Measurements from ENCODE around the gene PCOLCE2.

The PCOLCE2 gene

DNA sequence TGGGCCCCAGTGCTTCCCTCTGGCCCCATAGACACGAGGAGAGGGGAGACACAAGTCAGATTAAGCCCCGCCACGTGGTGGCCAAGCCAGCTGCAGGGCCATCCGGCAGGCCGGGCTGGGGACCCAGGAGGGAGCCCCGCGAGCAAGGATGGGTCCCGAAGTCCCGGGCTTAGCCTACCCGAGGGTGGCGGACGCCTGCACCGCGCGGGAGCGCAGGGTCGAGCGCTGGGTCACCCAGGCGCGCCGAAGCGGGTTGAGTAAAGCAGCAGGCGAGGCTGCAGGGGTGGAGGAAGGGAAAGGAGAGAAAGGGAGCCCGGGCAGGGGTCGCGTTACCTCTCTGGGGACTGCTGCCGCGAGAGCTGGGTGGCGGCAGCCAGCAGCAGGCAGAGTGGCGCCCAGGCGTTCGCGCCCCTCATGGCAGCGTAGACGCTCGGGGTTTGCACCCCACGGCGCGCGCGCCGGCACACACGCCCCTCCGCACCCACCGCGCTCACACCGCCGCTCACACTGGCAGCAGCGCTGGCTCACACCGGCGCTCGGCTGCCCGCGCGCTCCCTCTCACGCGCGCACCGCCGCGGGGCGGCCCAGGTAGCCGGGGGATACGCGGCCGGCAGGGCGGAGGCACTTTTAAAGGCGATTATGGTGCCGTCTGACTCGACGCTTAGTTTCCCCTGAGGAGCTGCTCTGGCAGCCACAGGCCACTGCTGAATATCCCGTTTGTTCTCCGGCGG lies at the start of gene PCOLCE2:
PCOLCE2 (minus strand) TSS at position 603 of the 731 bp plus-strand sequence; CDS start at position 416, 187 bp downstream.
- DNase-seq, result peak; percentile 10

DNA sequence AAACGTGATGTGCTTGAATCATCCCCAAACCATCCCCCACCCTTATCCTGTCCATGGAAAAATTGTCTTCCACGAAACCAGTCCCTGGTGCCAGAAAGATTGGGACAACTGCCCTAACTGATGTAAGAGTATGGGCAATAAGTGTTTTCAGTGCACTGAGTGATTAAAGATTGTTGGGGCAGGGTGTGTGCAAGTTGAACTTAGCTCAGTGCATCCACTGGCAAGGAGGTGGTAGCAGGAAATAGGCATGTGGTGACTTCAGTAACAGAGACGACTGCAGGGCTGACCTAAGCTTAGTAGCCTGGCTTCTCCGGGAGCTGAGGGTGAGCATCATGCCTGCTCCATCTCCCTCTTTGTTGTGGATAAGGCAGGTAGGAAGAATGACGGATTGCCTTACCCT lies 47.1 kb upstream of the PCOLCE2 start:
- no peak for DNase-seq

- no peak for DNase-seq
Observed at GRCh38 chr3:142934887-142935269, 46.0 kb upstream of the PCOLCE2 start.

DNA sequence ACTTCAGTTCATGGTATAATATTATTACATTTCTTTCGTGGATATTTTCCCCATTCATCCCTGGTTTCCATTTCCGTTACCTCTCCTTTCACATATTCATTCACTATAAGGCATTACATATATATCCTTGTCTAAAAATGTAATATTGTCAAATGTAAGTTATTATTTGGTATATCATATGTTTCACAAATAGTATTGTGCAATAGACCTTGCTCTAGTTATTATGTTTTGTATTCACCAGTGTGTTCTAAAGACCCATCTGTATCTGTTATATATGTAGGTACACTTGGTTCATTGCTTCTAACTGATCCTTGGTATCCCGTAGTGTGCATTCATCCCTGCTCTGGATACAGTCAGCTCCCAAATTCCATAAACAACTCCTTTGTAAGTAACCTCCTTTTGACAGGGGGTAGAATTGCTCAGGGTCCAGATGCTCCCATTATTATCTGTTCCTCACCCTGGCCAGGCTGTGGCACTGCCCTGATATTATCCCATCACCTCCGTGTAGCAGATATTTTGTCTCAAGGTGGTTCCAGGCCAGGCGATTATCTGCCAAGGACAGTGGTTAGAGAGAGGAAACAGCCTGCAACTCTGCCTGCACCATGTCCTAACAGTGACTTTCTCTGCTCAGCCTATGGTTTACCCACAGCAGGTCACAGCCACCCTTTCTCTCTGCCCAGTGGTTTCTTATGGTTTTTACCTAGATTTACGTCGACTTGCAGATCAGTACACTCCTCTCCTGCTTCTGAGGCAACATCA lies 45.4 kb upstream of the PCOLCE2 start:
- no peak for DNase-seq

GRCh38 chr3:142931222-142931621 lies 42.3 kb upstream of the PCOLCE2 start:
- DNase-seq, result no peak

- no peak for DNase-seq
Observed at GRCh38 chr3:142930463-142930862, 41.6 kb upstream of the PCOLCE2 start.

DNA sequence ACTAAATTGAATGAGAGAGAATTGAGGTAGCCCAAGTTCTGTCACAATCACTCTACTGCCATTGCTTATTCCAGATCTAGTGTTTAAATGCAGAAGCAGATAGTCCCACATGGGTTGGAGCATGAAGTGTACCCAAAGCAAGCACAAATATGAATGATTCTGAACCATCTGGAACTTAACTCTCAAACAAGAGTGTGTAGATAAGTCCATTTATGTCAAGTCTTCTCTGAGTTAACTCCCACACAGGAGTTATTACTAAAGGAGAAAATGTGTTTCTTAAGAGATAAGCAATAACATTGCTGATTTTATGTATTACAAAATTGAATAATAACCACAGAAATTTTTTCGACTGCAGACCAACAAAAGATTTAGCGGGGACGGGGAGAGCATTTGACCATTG lies 41.0 kb upstream of the PCOLCE2 start:
- DNase-seq, result no peak

DNA sequence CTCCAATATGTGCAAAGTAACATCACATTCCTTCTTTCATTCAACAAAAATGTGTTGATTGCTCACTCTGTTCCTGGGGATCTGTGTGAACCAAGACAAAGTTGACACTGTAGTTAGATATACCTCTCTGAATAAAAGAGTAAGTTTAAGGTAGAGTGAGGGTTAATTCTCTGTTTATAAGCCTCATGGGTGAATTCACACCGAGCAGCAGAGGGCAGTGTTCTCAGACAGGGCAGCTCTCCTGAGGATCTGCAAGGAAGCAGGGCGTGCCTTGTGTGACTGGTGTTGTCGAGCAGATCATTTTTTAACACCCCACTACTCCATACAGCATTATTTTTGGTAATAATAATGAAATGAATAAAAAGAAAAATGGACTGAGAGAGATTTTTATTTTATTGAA lies 40.2 kb upstream of the PCOLCE2 start:
- DNase-seq, result peak; percentile 28

DNA sequence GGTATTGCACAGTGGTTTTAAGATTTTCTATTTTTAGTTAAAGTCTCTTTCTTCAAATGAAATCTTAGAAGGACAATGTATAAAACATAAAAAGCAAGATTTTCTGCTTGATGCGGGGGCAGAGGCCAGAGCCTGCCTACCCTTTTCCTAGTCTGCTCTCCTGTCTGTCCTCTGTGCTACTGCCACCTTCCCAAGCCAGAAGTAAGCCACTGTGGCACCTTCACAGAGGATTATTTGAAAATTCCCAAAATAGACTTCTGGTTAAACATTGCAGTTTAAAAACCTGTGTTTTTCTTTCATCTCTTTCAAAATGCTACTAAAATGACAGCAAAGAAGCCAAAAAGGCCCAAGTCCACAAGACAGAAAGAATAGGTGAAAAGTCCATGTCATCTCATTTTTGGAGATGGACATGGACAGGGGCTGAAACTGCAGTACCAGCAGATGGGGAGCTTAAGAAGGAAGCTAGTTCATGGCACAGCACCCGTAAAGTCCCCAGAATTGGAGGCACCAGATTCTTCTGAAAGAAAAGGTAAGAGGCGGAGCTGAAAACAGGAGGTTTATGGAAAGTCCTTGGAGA lies 37.6 kb upstream of the PCOLCE2 start:
- no peak for DNase-seq

DNA sequence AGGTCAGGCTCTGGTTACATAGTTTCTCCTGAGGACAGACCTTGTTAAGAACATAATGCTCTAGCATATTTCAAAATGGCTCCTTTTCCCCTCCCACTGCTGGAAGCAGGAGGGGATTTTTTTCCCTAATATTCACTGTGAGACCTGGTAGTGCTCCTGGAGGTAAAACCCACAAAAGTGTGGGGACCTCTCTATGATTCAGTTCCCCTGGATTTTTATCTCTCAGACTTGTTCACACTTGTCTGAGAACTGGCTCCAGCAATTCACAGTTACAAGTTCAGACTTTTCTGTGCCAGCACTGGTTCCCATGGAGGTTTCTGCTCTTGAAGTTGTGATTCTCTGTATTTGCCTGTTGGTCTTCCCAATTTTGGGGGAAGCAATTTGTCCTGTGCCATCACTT lies 36.3 kb upstream of the PCOLCE2 start:
- no peak for DNase-seq

DNA sequence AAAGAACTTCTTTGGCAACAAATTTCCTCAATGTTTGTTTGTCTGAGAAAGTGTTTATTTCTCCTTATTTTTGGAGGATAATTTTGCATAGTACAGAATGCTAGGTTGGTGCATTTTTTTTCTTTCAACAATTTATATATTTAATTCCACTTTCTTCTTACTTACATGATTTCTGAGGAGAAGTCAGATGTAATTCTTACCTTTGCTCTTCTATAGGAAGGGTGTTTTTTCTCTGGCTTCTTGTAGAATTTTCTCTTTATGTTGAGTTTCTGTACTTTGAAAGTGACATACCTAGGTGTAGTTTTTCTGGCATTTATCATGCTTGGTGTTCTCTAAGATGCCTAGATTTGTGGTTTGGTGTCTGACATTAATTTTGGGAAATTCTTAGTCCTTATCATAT lies 34.8 kb upstream of the PCOLCE2 start:
- DNase-seq, result no peak

GRCh38 chr3:142916605-142917004 lies 27.7 kb upstream of the PCOLCE2 start:
- DNase-seq, result no peak

DNA sequence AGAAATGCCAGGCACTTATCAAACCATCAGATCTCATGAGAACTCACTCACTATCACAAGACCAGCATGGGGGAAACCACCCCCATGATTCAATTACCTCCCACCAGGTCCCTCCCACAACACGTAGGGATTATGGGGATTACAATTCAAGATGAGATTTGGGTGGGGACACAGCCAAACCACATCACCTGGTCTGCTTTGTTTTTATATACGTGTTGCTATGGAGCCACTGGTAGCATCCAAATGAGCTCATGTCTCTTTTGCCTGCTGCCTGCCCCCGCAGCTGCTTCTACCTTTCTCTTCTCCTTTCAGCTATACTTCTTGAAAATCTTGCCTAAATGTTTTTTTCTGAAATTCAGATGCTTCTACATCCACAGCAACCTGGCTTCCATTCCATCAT lies 26.8 kb upstream of the PCOLCE2 start:
- no peak for DNase-seq

DNA sequence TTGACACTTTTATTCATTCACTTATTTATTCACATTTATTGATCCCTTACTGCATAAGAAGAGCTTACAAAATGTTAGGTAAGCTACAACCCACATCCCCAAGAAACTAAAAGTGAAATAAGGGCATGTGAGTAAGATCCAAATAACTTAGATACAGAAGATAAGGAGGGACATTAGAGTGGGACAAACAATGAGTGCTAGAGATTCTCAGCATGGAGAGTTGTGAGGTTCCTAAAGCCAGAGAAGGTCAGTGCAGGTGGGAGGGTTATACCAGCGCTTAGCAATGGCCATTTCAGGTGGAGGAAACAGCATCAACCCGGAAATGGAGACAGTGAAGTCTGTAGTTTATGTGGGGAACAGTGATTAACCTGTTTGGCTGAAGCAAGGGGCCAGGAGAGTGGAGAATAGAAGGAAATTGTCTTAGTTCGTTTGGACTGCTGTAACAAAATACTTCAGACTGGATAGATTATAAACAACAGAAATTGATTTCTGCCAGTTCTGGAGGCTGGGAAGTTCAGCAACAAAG lies 25.5 kb upstream of the PCOLCE2 start:
- DNase-seq, result no peak

DNA sequence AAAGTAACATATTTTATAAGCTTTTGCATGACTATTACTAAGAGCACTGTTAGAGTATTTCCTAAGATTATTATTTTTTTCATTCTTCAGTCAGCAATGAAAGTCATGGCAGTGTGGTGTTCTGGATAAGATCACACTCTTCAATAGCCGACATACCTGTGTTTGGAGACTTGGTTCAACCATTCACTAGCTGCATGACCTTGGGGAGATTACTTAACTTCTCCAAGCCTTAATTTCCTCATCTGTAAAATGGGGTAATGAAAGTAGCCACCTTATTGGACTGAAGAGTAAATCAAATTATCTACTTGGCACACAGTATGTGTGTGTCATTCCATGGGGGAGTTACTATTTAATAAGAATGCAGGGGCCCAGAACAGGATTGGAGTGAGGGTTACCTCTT lies 24.5 kb upstream of the PCOLCE2 start:
- no peak for DNase-seq

GRCh38 chr3:142912402-142913172 lies 23.7 kb upstream of the PCOLCE2 start:
- DNase-seq, result no peak

DNA sequence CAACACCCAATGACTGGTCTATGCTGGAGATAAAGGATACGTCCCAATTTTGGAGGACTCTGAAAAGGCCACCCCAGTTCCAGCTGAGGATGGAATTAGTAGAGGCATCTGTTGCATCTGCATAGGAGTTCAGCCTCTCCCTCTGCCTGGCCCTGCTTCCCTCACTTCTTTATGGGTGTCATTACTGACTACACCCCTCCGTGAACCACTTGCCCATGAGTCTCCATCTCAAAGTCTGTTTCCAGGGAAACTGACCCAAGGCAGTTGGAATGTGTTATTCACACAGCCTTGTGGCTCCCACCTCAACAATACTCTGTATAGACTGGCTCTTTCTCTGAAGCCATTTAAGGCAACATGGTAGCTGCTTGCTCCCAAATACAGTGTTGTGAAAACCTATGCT lies 21.4 kb upstream of the PCOLCE2 start:
- no peak for DNase-seq

GRCh38 chr3:142909282-142909681 lies 20.4 kb upstream of the PCOLCE2 start:
- DNase-seq, result no peak

DNA sequence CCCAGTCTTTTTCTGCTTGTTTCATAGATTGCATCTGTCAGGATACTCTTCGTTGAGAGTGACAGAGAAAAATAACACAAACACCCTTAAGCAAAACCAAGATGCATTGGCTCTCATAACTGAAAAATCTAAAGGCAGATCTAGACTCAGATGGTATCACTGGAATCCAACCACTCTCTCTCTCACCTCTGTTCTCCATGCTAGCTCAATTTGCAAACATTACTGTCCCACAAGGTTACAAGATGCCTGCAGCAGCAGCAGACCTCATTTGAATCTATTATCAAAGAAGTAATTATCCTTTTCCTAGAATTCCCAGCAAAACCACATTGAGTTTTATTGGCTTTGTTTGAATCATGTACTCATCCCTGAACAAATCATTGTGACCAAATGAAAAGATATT lies 19.1 kb upstream of the PCOLCE2 start:
- no peak for DNase-seq

DNA sequence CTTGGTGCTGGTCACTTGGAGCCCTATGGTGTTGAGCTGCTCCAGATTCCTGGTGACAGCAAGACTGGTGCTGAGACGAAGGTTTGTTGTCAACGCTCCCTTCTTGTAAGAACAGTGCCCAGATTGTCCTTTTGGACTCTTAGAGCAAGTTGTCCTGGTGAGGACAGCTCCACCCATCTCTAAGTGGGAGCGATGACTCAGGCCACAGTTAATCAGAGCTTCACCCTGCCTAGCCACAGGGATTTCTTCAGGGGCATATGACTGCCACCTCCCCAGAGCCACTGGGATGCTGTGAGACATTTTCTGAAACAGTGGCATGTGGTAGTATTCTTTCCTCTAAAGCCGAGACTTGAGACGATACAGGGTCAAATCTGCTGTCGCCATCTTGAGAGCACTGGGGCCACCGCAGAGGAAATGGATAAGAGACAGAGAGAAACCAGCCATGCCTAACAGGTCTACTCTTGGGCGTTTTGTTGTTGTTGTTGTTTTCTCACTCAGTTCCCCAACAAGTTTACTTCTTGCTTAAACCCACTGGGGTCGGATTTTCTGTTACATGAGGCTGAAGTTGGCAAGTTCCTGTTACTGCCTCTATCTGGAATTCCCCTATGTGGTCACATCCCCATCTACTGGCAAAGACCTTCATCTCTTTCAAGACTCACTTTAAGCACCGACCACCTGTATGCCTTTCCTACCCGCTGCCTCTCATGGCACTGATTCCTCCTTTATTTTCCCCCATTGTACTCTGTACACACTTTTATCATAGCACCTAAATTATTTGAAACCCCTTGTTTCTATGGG lies 16.0 kb upstream of the PCOLCE2 start:
- DNase-seq, result no peak

GRCh38 chr3:142902356-142902755 lies 13.5 kb upstream of the PCOLCE2 start:
- DNase-seq, result no peak
